GM19238 (cell line): Measurements from ENCODE around the gene COLEC11.
"Not testable (repeated sequence)": the region's sequence is repeated elsewhere in the genome, so short reads cannot be mapped to it uniquely, and the experiment has no call there.

Experiments used
- DNase-seq: peaks from one replicate; pipeline ENCODE4 v3.0.0; 2011; ENCODE audit warnings: low spot score; ENCODE audit not compliant: insufficient read length

Gene COLEC11

GRCh38 chr2:3622967-3623366, 28.1 kb downstream of the COLEC11 start:
- DNase-seq = no peak

GRCh38 chr2:3624059-3624794, 29.3 kb downstream of the COLEC11 start:
- no peak for DNase-seq

- no peak for DNase-seq
Observed at GRCh38 chr2:3625186-3625585, 30.3 kb downstream of the COLEC11 start.

- no peak for DNase-seq
Observed at GRCh38 chr2:3626118-3626811, 31.4 kb downstream of the COLEC11 start.

GRCh38 chr2:3626812-3627499, 32.0 kb downstream of the COLEC11 start:
- no peak for DNase-seq

- DNase-seq = no peak
Observed at GRCh38 chr2:3627500-3628100, 32.7 kb downstream of the COLEC11 start.

- no peak for DNase-seq
Observed at GRCh38 chr2:3628241-3628679, 33.3 kb downstream of the COLEC11 start.

- no peak for DNase-seq
Observed at GRCh38 chr2:3628800-3629199, 33.9 kb downstream of the COLEC11 start.

GRCh38 chr2:3630631-3631030, 35.7 kb downstream of the COLEC11 start:
- DNase-seq = no peak

- no peak for DNase-seq
Observed at GRCh38 chr2:3631161-3631850, 36.4 kb downstream of the COLEC11 start.

- no peak for DNase-seq
Observed at GRCh38 chr2:3631851-3632659, 37.1 kb downstream of the COLEC11 start.

GRCh38 chr2:3633089-3633981, 38.4 kb downstream of the COLEC11 start:
- no peak for DNase-seq

GRCh38 chr2:3633982-3634595, 39.2 kb downstream of the COLEC11 start:
- no peak for DNase-seq

GRCh38 chr2:3634596-3635121, 39.7 kb downstream of the COLEC11 start:
- DNase-seq = no peak

GRCh38 chr2:3635171-3635974, 40.5 kb downstream of the COLEC11 start:
- DNase-seq = no peak

GRCh38 chr2:3635975-3636327, 41.0 kb downstream of the COLEC11 start:
- DNase-seq = not testable (repeated sequence)

- DNase-seq = no peak
Observed at GRCh38 chr2:3636586-3637310, 41.8 kb downstream of the COLEC11 start.
